Fibroblast of skin of left biceps (primary cell): ENCODE results near the gene DLG1.

ENCODE experiments used
- DNase-seq, 2 experiments: peaks; one replicate each; pipeline ENCODE4 v3.0.0-alpha.2; 2013; ENCODE audit warnings: low read depth in 2 of 2

Gene DLG1

GRCh38 chr3:197248341-197248740 lies 50.1 kb downstream of the DLG1 start:
- DNase-seq, result no peak

- no peak for DNase-seq
Measured at GRCh38 chr3:197244751-197245150, 53.7 kb downstream of the DLG1 start.

- DNase-seq, result no peak
Measured at GRCh38 chr3:197242784-197243432, 55.5 kb downstream of the DLG1 start.

- no peak for DNase-seq
Measured at GRCh38 chr3:197241173-197241572, 57.2 kb downstream of the DLG1 start.

- DNase-seq, result no peak
Measured at GRCh38 chr3:197239857-197240256, 58.6 kb downstream of the DLG1 start.

- DNase-seq, result no peak
Measured at GRCh38 chr3:197238842-197239241, 59.6 kb downstream of the DLG1 start.

GRCh38 chr3:197237897-197238296 lies 60.5 kb downstream of the DLG1 start:
- no peak for DNase-seq

DNA sequence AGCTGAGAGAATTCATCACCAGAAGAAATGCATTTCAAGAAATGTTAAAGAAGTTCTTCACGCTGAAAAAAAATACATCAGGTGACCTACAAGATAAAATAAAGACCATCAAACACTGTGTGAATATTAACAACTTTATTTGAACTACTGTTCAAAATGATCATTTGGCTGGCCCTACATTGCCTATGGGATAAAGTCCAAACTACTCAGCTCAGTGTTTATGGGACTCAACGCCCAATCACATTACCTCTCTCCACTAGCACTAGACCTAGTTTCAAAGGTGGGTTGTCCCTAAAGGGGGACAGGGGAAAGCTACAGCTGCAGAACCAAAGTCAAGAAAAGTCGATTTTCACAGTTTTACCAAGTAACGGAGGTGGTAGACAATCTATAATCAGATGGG lies 62.0 kb downstream of the DLG1 start:
- DNase-seq, result no peak

DNA sequence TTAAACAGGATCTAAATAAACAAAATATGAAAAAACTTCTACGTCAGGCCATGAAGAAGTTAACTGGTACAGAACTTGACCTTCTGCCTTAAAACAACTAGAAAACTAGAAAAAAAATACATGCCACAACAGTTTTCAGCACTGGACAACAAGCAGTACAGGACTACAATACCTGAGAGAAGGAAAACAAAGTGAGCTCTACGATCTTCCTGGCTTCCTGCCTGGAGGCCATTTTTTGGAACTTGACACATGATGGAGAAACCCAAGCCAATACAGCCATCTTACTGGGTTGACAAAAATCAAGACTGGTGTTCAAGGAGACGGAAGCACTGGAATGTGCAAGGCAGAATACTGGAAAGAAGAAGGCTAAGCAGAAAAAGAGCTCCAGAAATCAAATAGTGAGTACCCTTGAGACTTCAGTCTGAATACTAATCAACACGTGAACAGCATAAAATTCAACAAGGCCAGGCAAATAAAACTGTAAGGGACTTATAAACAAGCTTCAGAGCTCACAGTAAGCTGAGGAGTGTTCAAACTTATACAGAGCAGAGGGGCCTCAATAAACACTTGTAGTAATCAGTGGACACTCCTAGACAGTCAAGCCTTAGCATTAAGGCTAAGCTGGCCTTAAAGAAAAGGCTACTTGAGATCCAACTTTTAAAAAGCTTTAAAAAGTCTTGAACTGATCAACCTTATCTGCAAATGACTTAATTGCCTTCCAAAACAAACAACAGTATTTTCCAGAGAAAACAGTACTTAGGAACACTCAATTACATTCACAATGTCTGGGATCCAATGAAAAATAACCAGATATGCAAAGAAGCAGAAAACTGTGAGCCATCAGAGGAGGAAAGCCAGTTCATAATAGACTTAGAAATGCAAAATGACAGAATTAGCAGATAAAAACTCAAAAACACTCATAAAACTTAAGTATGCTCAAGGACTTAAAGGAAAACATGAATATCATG lies 63.2 kb downstream of the DLG1 start:
- no peak for DNase-seq

DNA sequence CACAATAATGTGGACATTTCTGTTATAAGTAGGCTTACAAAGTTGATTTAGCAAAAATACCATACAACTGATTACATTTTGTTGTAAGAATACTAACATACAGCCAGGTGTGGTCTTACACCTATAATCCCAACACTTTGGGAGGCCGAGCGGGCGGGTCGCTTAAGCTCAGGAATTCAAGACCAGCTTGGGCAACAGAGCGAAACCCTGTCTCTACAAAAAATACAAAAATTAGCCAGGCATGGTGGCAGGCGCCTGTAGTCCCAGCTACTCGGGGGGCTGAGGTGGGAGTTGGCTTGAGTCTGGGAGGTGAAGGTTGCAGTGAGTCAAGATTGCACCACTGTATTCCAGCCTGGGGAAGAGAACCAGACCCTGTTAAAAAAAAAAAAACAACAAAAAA lies 67.1 kb downstream of the DLG1 start:
- DNase-seq, result no peak

DNA sequence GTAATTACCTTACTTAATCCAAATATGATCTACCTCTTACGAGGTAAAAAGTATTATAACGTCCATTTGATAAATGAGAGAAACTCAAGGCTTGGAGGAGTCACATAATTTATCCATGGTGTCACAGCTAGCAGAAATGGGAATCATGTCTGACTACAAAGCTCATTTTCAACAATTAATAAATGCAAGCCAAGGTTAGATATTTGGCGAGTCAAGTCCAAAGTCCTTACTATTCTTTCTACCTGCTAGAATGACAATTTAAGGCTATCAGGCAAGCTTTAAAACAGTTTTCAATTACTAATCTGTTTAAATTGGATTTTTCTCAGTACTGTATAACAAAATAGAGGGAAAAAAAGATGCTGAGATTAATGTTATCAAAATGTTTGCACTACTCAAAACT lies 68.6 kb downstream of the DLG1 start:
- DNase-seq, result no peak

DNA sequence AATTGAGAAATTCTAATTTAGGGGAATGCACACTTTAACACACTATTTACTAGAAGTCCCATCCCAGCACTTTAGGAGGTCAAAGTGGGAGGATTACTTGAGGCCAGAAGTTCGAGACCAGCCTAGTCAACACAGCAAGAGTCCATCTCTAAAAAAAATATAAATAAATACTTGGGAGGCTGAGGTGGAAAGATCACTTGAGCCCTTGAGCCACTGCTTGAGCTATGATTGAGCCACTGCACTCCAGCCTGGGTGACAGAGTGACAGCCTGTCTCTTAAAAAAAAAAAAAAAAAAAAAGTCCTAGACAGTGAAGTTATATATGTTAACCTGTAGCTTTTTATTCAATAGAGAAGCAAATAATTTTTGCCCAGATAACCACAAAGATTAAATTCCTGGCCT lies 69.2 kb downstream of the DLG1 start:
- no peak for DNase-seq

DNA sequence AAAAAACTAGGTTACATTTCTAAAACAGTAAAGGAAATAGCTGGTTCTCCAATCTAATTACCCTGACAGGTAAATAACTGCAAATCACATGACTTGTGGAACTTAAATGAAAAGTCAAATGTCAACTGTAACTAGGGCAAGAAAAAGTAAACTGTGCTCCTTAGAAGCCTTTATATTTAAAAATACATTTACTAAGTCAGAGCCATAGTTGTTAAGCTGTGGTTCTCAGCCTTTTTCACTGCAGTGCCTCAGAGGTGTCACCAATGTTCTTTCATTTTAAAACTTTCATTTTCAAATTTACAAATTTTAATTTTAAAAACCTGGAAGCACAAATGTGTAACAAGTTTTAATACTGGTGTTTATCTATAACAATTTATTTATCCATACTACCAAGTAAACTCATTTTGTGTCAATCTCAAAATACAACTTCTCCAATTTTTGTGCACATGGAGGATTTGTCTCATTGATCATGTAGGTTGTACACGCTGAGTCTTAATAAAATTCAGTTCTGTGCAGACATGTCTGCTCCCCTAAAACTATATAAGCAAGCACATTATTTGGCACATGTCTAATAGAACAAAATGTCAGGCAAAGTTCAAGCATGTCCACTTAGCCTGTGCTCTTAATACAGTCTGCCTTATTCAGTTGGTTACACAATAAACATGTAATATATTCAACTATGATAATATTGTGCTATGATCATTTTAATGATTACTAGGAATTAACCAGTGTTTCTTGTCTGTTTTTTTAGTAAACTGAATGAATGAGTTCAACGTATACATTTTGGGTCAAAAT lies 70.4 kb downstream of the DLG1 start:
- DNase-seq, result no peak

GRCh38 chr3:197226179-197226578 lies 72.2 kb downstream of the DLG1 start:
- no peak for DNase-seq

DNA sequence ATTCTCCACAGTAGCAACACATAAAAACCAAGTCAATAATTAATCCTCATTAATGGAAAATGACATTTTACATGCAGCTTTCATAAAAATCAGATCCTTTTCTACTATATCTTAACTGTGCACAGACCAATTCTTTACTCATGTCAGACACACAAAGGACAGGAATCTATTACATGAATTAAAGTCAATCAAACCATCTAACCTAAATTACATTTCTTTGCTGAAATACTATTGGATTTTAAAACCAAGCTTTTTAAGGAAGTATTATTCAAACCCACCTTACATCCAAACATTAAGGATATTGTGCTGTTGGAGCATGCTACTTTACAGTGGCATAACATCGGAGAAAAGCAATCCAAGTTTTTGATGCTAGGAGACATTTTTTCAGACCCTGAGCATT lies 72.8 kb downstream of the DLG1 start:
- no peak for DNase-seq

DNA sequence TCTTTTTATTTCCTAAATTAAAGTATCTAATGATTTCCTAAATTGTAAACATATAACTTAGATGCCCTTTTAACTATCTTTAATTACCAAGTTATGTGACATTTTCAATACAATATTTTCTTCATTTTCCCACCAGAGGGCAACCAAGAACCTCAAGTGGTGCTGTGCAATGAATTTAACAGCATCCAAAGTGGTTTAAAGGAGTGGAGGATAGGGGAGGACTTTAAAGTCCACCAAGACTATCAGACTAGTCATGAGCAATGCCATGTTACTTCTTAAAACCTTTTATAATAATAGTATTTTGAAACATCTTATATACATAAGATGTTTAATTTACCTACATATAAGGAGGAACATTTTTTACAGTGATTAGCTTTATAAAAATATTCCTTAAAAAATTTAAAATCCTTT lies 74.4 kb downstream of the DLG1 start:
- peak in 1 of 2 experiments; percentile 26 for DNase-seq

- no peak for DNase-seq
Measured at GRCh38 chr3:197222937-197223370, 75.5 kb downstream of the DLG1 start.

DNA sequence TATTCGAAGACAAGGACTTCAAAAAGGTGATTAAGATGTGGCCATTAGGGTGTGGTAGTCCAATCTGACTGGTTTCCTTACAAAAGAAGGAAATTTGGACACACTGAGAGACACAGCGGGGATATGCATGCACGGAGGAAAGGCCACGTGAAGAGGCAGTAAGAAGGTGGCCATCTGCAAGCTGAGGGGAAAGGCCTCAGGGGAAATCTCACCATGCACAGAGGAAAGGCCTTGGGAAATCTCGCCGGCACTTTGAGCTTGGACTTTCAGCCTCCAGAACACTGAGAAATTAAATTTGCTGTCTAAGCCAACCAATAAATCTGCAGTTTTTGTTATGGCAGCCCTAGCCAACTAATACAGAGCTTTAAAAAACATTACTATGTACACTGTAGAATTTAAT lies 78.8 kb downstream of the DLG1 start:
- no peak for DNase-seq

GRCh38 chr3:197218210-197218609 lies 80.2 kb downstream of the DLG1 start:
- DNase-seq, result no peak

DNA sequence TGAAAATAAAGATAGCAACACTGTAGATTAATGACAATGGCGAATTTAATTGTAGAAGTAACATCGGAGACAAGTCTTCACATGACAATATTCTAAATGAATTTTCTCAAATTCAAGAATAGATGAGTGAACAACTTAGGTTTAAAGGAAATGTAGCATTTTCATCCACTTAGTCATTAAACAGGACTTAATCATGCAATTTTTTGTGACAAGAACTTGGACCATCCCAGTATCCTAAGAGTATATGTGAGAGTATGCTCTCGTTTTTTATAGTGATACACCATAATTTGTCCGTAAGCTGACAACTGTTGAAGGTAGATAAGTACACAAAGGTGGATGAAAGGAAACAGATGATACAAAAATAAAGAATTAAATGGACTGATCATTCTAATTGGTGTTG lies 81.5 kb downstream of the DLG1 start:
- no peak for DNase-seq

GRCh38 chr3:197216169-197216860 lies 82.1 kb downstream of the DLG1 start:
- DNase-seq, result peak; percentile 78 to 83

GRCh38 chr3:197212290-197212689 lies 86.1 kb downstream of the DLG1 start:
- DNase-seq, result no peak
